Testis (tissue), 3 donors: ENCODE data around the gene P2RX3. TPM values are rescaled to one million over a fixed set of nuclear protein-coding genes. Genes with fewer than 3 reads are reported as not detected.

Source experiments
- DNase-seq: peaks from one replicate; pipeline ENCODE4 v3.0.0-alpha.2; 2019
- H3K27ac ChIP-seq, 2 donors: fragments of 200-600 bp; sonication (generic); one replicate each; pipeline ENCODE4 v1.5.1; 2019
- H3K27me3 ChIP-seq: fragments of 200-600 bp; sonication (generic); one replicate; pipeline ENCODE4 v1.5.1; 2019
- H3K36me3 ChIP-seq: fragments of 200-600 bp; sonication (generic); one replicate; pipeline ENCODE4 v1.5.1; 2017; ENCODE audit warnings: low read depth; ENCODE audit errors: missing control alignments
- H3K4me1 ChIP-seq: fragments of 200-600 bp; sonication (generic); one replicate; pipeline ENCODE4 v1.5.1; 2019
- H3K4me3 ChIP-seq, 2 donors: fragments of 200-600 bp; sonication (generic); one replicate each; pipeline ENCODE4 v1.5.1; 2017 to 2019
- H3K9me3 ChIP-seq: fragments of 200-600 bp; sonication (generic); one replicate; pipeline ENCODE4 v1.5.1; 2017
- POLR2A ChIP-seq: fragments of 450-650 bp; IDR thresholded peaks from one replicate; pipeline ENCODE4 v1.6.1; 2017; ENCODE audit warnings: antibody characterized with exemption, mild to moderate bottlenecking, moderate library complexity
- WGBS, 2 donors: methylation state at CpG; one replicate each; pipeline ENCODE4 v1.1.5; 2018; 5-methylcytosine and 5-hydroxymethylcytosine counted together
- intact Hi-C: fragments of 100-400 bp; cut with DNase I; formaldehyde crosslinking; loops from one replicate; pipeline ENCODE4 v1.15.1; 2023; ENCODE audit warnings: low total_unique reads
- polyA plus RNA-seq: library from polyadenylated mRNA; stranded (reverse); fragments of 350-450 nt; fragmentation: Illumina TruSeq; extraction: RNeasy Lipid Tissue Mini Kit (QIAGEN cat#74804); gene quantifications from one replicate; pipeline ENCODE4 v1.2.3, GENCODE V29; 2014; ENCODE audit warnings: low read depth, low replicate concordance; ENCODE audit not compliant: insufficient read depth
- total RNA-seq, 2 donors: library from RNA; depleted of rRNA; stranded (reverse); fragments of >200 nt; gene quantifications; one replicate each; pipeline ENCODE4 v1.2.3, GENCODE V29; 2016
- TF ChIP-seq, protein P1 (sequence below), 3 experiments: fragments of 450-650 bp in 2 of 3; fragments of 200-600 bp in 1 of 3; sonication (generic) in 1 of 3; IDR thresholded peaks; one replicate each; pipeline ENCODE4 v1.5.1; 2016 to 2019; ENCODE audit warnings: antibody characterized with exemption in 3 of 3, mild to moderate bottlenecking in 2 of 3, moderate library complexity in 1 of 3

Gene P2RX3
- total and polyA plus RNA-seq, 3 donors from 2014 or later, result 2.5 to 8.5 (median 3.3) TPM

DNA sequence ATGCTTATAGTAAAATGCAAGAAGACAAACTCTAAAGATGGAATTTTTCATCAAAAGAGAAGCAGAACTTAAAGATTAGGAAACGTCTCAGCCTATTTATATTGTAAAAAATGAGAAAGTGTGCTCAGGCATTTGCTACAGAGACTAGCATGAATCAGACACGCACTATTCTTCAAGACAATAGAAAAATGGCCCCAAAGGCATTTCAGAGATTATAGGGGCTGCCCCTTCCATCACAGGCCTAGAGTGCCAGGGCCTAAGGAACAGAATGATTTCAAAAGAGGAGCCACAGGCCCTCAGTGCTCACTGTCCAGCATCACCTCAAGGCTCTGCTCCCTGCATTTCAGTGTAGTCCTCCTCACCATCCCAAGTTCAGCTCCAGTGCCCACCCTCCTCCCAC, 40.9 kb upstream of the P2RX3 start:
- Histone ChIP-seq H3K4me3 (no peak overlapping the region), H3K36me3 (no peaks in the 10 kb centered on the region), H3K27me3 (no peaks in the 10 kb centered on the region), H3K4me1 (peaks cover 7% of the 10 kb centered on the region), H3K9me3 (no peaks in the 10 kb centered on the region), H3K27ac (no peak overlapping the region)
- 85 to 94% methylated on average over 2 of the region's 2 CpGs for WGBS, 2 donors
- intact Hi-C loops, result no loop called here
- no peak for DNase-seq
- TF ChIP-seq, protein P1, sequence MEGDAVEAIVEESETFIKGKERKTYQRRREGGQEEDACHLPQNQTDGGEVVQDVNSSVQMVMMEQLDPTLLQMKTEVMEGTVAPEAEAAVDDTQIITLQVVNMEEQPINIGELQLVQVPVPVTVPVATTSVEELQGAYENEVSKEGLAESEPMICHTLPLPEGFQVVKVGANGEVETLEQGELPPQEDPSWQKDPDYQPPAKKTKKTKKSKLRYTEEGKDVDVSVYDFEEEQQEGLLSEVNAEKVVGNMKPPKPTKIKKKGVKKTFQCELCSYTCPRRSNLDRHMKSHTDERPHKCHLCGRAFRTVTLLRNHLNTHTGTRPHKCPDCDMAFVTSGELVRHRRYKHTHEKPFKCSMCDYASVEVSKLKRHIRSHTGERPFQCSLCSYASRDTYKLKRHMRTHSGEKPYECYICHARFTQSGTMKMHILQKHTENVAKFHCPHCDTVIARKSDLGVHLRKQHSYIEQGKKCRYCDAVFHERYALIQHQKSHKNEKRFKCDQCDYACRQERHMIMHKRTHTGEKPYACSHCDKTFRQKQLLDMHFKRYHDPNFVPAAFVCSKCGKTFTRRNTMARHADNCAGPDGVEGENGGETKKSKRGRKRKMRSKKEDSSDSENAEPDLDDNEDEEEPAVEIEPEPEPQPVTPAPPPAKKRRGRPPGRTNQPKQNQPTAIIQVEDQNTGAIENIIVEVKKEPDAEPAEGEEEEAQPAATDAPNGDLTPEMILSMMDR (IDR thresholded peaks at IDR 0.05), result no peak
- TF ChIP-seq POLR2A, result no peak

DNA sequence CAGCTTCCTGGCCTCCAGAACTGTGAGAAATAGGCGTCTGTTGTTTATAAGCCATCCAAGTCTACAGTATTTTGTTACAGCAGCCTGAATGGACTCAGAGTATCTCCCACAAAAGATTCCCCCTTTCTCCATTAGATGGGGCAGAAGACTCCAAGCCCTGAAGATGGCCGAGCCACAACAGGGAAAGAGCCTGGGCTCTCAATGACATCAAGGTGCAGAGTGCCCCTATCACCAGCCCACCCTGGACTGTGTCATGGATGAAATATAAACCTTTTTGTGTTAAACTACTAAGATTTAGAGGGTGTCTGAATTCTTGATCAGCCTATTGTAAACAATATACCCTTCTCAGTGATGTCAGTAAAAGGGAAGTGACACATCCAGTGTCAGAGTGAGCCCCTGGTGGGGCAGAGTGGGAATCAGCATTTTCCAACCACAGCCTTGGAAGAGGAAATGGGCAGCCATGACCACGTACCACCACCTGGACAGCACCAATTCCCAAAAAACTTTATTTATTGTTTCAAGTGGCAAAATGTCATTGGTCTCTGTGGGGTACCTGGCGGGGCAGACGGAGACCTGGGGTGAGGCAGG, 38.9 kb upstream of the P2RX3 start:
- no peaks in the 10 kb centered on the region for H3K36me3 ChIP-seq
- H3K4me3 ChIP-seq, result no peak overlapping the region
- H3K9me3 ChIP-seq, result no peaks in the 10 kb centered on the region
- H3K4me1 ChIP-seq, result peaks cover 11% of the 10 kb centered on the region
- intact Hi-C loops, result no loop called here
- WGBS, 2 donors, result 97 to 100% methylated on average over 5 of the region's 5 CpGs
- no peak for DNase-seq
- no peaks in the 10 kb centered on the region for H3K27me3 ChIP-seq
- TF ChIP-seq, protein P1 (IDR thresholded peaks at IDR 0.05), result no peak
- no peak for TF ChIP-seq POLR2A
- H3K27ac ChIP-seq, result no peak overlapping the region

DNA sequence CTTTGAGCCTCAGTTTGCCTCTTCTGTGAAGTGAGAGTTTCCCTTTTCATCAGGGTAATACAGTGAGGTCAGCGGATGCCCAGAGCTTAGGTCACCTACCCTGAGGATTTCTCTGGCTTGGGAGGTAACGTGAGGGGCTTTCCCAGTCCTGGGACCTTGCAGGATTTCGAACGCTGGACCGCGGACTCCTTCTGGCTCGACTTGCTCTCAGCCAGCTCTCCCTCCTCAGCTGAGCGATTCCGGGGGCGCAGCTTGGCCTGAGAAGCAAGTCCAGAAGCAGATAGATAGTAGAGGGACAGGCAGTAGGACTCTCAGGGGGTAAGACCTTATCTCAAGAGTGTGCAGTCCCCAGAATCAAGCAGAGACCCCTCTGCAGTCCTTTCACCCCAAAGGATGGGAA, 37.4 kb upstream of the P2RX3 start:
- H3K4me1 ChIP-seq, result peaks cover 17% of the 10 kb centered on the region
- intact Hi-C loops, result no loop called here
- no peaks in the 10 kb centered on the region for H3K9me3 ChIP-seq
- TF ChIP-seq, protein P1 (IDR thresholded peaks at IDR 0.05), result no peak
- no peak for TF ChIP-seq POLR2A
- no peak overlapping the region for H3K27ac ChIP-seq
- no peaks in the 10 kb centered on the region for H3K36me3 ChIP-seq
- no peak for DNase-seq
- 96 to 99% methylated on average over 10 of the region's 10 CpGs for WGBS, 2 donors
- no peak overlapping the region for H3K4me3 ChIP-seq
- no peaks in the 10 kb centered on the region for H3K27me3 ChIP-seq

DNA sequence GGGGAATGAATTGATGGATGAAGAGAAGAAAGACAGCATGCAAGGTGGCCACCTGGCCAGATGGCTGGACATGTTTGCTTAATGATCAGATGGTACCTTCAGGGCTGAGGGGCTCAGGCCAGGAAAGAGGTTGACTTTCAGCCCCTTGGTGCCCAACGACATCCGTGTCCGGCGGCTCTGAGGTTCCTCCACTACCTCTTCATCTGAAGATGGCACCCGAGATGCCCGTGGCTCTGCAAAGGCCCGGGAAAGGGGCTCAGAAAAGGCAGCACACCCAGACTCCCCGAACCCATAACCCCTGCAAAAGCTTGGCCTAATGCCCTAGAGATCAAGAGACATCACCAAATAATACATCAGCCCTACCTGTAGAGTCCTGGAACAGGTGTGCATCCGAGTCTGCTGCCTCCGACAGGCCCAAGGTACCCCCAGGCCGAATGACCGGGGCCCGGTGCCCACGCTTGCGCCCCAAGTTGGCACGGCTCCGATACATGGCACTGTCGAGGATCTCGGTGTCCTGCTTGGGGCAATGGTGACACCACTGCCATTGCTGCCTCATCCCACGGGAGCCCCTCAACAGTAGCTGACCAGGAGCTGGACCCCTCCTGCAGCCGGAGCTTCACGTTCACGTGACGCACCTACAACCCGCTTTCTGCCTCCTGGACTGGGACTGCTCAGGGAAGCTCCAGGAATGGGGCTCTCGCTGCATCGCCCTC, 36.3 kb upstream of the P2RX3 start:
- no peak overlapping the region for H3K27ac ChIP-seq
- TF ChIP-seq, protein P1 (IDR thresholded peaks at IDR 0.05), result no peak
- no peak for TF ChIP-seq POLR2A
- WGBS, 2 donors, result 92 to 98% methylated on average over 7 to 27 of the region's 27 CpGs
- intact Hi-C loops, result no loop called here
- no peaks in the 10 kb centered on the region for H3K27me3 ChIP-seq
- H3K36me3 ChIP-seq, result no peaks in the 10 kb centered on the region
- no peak for DNase-seq
- no peaks in the 10 kb centered on the region for H3K9me3 ChIP-seq
- no peak overlapping the region for H3K4me3 ChIP-seq
- H3K4me1 ChIP-seq, result peaks cover 24% of the 10 kb centered on the region

DNA sequence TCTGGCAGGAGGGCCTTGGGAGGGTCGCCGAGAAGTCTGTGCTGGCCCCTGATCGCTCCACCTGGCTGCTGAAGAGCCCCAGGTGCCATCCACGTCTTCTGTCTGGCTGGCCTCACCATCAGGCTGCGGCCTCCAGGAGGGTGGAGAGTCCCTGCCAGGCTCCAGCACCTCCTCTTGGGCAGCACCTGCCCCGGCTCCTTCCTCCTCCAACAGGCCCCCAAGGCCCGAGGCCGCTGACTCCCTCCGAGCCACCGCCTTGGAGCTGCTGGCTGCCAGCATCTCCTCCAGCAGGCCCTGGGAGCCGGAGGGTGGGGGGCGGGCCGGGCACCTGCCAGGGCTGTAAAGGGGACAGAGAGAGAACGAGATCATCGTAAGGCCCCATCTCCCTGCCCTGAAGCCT, 35.7 kb upstream of the P2RX3 start:
- 98 to 99% methylated on average over 15 of the region's 15 CpGs for WGBS, 2 donors
- Histone ChIP-seq H3K27ac (no peak overlapping the region), H3K36me3 (no peaks in the 10 kb centered on the region), H3K4me1 (peaks cover 30% of the 10 kb centered on the region), H3K4me3 (no peak overlapping the region), H3K27me3 (no peaks in the 10 kb centered on the region), H3K9me3 (no peaks in the 10 kb centered on the region)
- TF ChIP-seq POLR2A, result no peak
- TF ChIP-seq, protein P1 (IDR thresholded peaks at IDR 0.05), result no peak
- no peak for DNase-seq
- intact Hi-C loops, result no loop called here
